Activated naive CD4-positive, alpha-beta T cell (primary cell): Measurements from ENCODE around the gene CNNM4.
A peak's percentile ranks its signal among the peaks of the same experiment; 100 is the strongest.

Experiments used
- DNase-seq, 4 experiments: peaks; one replicate each; lab custom pipeline; 2025; lab: John Stamatoyannopoulos, UW

The CNNM4 gene

DNA sequence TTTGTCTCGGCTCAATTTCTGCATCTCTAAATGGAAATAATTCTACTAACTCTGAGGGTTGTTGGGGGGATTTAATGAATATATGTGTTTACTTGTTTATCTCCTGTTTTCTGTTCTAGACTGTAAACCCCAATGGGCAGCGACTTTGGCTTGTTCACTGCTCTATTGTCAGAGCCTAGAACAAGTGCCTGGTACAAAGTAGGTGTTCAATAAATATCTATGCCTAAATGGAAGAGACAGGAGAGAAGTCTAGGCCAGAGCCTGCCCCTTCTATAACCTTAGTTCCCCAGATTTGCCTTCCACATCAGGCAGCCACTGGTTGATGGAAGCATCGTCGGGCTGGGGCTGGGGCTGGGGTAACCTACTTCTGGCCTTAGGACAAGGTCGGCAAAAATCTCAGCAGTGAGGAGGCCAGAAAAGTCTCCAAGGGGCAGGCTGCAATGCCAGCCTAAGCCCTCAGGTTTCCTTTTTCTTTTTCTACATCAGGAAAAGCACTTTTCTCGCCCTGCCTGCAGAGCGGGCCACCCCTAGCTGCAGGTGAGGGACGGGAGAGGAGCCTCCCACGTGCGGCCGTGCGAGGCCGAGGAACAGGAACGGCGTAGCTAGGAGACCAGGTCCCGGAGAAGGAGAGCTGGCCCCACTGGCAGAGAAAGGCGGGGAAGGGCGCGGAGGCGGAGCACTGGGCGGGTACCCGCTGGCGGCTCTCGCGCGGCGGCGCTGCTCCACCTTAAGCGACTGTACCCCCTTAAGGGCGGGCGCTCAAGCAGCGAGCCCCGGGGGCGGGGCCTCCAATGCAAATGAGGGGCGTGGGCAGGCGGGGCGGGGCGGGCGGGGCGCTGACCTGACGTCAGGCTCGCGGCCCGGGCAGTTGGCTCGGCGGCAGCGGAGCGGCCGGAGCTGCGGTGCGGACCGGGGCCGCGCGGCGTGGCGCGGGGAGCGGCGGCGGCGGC lies at the start of gene CNNM4:
Gene CNNM4, plus strand, starts transcription at position 867 of the 950 bp plus-strand sequence. CDS start 98 bp downstream, outside the sequence.
- peak; percentile 75 to 90 (median 81) for DNase-seq

DNA sequence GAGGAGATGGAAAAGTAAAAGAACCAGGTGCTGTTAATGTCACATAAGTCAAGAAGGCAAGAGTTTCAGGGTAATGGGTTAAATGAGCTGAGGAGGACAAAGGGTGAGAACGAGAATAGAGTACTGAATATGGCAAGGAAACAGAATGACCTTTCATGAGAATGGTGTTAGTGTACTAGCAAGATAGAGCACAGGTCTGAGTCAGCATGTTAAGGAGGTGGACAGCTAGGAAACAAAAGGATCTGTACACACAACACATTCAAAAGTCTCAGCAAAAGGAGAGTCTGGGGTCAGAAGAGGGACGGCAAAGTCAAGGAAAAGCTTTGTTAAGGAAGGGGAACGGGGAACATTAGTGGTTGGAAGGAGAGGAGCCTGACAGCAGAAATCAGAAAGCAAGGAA lies 49.7 kb upstream of the CNNM4 start:
- DNase-seq = no peak

DNA sequence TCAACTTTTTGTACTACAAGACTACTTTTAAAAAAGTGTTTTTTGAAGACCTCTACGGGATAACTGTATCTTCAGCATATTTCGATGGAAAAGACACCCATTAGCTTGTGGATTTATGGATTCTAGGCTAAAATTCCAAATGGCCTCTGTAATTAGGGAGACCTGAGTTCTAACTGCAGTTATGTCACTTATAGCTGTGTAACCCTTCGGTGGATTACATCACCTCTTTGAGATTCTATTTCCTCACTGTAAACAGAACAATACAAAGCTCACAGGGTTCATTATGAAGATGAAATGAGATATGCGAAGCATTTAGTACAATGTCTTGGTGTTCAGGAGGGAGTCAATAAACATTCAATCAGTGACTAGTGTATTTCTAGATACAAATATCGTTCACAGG lies 45.0 kb upstream of the CNNM4 start:
- no peak for DNase-seq

DNA sequence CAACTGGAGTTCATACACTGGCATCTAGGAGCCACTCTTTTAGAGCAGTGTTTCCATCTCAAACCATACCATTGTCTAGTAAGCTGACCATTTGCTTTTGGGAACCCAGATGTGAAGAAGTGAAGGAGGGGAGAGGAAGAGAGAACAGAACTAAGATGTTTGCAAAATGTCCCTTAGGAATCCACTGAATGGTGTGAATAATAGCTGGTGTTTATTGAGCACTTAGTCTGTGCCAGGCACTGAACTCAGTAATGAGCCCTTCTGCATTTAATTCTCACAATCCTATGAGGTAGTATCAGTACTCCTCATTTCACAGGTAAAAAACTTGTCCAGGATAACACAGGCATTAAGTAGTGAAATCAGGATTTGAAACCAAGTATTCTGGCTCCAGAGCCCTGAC lies 44.3 kb upstream of the CNNM4 start:
- no peak for DNase-seq

DNA sequence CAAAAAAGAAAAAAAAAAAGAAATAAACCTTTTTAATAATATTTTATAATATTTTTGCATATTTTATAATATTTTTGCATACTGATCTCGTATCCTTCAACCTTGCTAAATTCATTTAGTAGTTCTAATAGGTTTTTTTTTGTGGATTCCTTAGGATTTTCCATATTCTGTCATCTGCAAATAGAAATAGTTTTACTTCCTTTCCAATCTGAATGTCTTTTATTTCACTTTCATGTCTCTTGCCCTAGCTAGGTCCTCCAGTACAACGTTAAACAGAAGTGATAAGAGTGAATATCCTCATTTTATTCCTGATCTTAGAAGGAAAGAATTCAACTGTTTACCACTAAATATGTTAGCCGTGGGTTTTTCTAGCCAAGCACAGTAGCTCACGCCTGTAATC lies 34.6 kb upstream of the CNNM4 start:
- DNase-seq = no peak

DNA sequence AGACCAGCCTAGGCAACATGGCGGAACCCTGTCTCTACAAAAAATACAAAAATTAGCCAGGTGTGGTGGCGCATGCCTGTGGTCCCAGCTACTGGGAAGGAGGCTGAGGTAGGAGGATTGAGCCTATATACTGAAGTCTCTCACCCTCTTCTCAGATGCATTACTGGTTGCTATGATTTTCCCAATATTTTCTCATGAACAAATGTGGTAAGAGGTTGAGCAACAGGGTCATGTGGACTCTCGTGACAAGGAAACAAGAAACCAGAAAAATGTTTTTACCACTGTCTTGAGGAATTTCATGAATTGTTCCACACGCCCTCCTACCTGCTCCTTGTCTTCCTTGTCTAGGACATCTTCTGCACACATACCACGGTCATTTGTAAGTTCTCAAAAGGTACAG lies 33.3 kb upstream of the CNNM4 start:
- DNase-seq = no peak

DNA sequence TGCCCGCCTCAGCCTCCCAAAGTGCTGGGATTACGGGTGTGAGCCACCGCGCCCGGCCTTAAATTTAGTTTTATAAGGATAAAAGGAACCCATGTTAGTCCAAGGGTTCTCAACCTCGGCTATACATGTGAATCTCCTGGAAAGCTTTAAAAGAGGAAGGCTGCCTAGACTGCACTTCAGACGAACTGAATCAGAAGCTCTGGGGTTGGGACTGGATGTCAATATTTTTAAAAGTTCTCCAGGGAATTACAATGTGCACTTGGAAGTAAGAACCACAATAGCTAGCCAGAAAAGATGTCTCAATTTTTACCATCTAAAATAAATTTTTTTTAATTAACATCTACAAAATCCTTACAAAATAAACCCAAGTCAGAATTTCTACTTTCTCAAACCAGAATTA lies 31.0 kb upstream of the CNNM4 start:
- DNase-seq = no peak

DNA sequence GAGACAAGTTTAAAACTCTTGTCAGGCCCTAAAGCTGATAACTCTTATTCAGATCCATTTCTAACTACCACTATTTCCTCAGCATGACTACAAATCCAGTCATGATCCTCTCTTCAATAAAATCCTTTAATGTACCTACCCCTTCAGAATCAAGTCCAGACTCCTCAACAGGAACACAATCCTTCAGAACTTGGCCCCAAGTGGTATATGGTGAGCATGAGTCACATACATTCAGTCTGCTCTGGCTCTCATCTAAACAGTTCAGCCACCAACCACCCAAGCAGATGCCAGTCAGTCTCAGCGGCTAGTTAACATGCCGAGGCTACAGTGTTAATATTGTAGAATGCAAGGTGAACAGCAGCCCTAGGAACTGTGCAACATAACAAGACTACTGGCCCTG lies 30.5 kb upstream of the CNNM4 start:
- DNase-seq = no peak

DNA sequence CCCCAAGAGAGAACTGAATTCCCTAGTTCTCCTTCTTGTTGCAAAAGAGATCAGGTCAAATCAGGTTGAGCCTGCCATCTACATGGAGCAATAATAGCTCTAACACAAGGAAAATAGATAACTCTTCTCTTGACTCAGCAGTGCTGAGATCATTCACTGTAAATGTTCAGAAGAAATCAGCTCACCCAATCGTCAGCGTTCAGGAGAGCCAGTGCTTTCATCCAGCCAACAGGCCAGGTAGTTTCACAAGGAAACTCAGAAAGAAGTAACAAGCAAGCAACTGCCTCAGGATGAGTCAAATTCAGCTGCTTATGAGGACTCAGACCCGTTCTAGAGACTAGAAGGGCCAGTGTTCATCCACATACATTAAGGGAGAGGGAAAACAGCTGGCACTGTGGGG lies 26.8 kb upstream of the CNNM4 start:
- DNase-seq = no peak

DNA sequence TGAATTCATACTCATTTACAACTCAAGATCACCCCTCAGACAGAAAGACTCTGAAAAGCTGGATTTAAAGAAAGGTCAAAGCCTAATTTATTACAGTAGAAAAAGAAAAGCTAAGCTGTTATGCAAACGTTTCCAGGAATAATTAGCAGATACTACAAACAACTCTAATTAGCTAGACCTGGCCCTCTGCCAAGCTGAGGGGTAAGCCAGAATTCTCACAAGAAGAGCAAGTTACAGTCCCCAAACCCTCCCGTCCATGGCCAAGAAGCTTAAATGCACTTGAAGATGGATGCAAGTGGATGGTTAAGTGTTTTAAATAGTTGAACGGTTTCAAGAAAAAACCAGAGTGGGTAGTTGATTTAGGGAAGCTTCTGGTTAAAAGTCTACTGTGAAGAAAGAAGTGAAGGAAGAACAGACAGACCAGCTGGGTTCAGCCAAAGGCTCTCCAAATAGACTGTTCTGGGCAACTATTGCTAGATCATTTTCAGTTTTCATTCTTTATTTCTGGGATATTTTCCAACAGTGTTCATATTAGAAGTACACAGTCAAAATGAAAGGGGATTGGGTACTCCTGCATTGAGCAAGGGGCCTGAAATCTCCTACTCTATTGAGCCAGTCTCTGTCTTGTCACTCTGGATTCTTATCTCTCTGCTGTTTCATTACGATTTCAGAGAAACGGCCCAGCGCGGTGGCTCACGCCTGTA lies 25.7 kb upstream of the CNNM4 start:
- DNase-seq = no peak

DNA sequence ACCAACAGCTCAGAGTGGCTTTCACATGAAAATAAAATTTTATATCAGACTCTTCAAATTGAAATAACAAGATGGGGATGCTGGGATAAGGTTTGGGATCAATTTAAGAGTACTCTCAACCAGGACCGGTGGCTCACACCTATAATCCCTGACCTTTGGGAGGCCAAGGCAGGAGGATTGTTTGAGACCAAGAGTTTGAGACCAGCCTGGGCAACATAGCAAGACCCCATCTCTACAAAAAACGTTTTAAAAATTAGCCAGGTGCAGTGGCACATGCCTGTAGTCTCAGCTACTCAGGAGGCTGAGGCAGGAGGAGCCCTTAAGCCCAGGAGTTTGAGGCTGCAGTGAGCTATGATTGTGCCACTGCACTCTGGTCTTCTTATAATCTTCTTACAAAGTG lies 23.5 kb upstream of the CNNM4 start:
- DNase-seq = no peak

DNA sequence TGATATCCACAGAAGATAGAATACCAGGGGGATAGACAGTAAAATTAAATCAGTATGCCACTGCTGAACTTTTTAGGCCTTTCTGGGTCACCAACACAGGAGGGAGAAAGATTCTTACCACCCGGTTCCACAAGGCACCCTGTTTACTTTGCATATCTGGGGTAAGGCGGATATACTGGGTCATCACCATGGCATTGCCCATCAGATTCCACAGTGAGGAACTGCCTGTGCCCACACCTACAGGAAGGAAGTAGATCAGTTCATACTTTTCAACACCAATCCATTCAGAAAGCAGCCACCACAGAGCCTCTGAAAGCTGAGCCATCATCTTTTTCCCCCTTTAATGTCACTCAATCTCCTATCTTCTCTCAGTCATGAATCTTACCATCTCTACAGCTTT lies 22.9 kb upstream of the CNNM4 start:
- DNase-seq = no peak

DNA sequence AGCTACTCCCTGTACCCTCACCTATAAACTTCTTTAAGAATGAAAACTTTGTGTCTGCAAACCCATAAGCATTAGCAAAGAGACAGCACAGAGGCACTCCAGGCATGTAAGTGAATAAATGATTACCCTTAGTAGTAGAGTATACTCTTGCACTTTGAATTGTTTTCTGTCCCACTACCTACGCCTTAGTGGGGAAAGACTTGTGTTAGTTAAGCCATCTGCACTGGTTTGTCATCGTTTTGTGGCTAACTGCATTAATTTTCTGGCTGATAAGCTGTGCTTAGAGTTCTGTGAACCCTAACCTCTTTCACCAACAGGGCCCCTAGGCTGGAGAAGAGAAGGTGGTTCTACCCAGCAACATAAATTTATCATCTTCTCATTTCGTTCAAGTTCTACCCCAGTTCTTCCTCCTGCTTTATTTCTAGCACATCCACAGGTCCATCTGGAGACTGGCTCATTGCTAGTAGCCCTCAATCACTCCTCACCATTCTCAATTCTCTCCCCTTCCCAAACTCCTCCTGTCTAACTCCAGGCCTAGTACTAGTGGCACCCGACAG lies 21.5 kb upstream of the CNNM4 start:
- DNase-seq = no peak

DNA sequence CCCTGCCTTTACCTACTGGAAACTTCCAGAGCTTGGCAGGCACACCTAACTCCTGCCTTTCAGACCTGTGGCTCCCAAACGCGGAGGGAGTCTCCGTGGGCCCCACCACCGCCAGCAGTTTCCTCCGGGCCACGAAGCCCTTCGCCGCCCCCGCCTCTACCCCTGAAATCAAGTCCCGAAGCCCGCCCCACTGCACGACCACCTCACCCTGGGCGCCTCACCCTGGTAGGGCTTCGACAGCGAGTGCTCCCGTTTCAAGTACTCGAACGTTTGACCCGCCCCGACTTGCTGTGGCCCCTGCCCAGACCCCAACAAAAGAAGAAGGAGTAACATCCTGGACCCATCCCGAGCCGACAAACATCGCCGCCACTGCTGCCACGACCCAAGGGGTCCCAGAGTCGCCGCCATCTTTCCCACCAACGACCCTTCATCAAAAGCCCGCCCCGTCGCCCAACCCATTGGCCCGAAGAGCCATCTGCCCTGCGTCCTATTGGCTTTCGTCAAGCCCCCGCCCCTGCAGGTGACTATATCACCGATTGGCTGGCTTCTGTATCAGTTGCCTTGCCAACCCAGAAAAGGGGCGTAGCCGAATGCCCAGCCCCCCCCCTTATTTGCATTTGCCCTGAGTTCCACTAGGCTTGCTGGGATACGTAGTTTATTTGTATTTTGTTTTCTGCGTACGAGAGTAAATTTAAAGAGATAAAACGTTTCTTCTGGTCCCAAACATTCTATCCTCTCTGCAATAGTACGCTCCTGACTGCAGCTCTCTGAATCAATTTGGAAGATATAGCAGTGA lies 20.9 kb upstream of the CNNM4 start, which contains the start of gene LMAN2L:
Gene LMAN2L, minus strand, starts transcription at position 432 of the 796 bp plus-strand sequence. Its CDS starts 24 bp downstream, at position 408.
- peak; percentile 79 to 93 (median 86) for DNase-seq

DNA sequence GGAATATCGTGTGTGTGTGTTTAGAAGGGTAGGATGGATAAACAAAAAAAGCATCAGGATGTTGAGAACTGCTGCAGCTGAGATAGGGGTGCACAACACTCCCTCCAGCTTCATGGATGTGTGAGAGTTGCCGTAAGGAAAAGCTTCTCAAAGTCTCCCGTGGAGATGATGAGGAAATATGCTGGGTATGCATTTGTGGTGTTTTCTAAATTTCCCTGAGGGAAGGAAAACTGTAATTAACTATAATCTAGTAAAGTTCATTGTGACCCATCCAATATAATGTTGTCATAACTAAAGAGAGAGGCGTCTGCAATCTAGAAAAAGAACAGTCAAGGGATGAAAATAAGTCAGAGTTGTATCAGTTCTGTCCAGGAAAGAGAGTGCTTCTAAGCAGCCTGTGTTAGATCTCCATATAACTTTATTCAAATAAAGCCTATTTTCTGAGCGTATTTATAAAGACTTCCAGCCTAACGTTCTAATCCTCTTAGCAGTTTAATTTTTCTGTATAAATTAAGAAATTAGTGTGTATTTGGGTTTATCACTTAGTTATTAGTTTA lies 13.6 kb upstream of the CNNM4 start:
- no peak for DNase-seq

DNA sequence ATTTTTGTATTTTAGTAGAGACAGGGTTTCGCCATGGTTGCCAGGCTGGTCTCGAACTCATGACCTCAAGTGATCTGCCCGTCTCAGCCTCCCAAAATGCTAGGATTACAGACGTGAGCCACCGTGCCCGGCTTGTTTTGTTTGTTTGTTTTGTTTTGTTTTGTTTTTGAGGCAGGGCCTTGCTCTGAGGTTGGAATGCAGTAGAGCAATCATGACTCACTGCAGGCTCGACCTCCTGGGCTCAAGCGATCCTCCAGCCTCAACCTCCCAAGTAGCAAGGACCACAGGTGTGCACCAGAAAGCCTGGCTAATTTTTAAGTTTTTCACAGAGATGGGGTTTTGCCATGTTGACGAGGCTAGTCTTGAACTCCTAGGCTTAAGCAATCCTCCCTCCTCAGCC lies 8.9 kb upstream of the CNNM4 start:
- DNase-seq = no peak

DNA sequence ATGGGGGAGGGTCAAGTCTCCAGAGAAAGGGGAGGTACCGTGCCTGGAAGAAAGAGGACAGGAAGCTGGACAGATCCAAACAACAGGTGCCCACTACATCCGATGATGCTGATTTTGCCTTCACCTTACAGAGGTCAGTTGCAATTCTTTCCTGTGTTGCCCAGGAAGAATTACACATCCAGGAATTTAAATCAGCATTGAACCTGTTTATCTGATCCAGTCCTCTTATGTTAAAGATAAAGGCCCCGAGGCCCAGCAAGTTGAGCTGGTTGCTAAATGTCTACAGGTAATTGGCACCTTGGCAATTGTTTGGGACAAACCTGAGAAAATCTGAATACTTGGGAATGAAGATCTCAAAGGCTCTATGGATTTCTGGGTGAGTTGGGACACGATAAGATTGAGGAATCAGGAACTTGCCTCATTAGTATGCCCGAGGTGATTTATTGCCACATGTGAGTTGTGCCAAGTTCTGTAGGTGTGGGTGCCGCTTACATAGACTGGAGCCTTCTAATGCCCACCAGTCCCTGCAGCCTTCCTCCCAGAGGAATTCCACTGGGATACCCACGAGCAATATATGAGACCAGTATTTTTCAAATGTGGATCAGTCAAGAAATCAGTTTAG lies 6.9 kb upstream of the CNNM4 start:
- DNase-seq = no peak

DNA sequence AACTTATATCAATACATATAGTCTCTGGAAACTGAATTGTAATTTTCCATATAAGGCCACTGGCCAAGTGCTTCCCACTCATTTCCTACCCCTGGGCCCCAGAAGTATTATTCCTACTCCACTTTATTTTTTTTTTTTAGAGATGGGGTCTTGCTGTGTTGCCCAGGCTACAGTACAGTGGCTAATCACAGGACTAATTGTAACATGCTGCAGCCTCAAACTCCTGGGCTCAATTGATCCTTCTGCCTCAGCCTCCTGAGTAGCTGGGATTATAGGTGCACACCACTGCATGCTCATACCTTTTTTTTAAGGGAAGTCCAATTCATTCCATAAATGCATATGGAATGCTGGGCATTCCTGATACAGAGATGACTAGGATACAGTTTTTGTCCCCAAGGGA lies 6.4 kb upstream of the CNNM4 start:
- DNase-seq = no peak

DNA sequence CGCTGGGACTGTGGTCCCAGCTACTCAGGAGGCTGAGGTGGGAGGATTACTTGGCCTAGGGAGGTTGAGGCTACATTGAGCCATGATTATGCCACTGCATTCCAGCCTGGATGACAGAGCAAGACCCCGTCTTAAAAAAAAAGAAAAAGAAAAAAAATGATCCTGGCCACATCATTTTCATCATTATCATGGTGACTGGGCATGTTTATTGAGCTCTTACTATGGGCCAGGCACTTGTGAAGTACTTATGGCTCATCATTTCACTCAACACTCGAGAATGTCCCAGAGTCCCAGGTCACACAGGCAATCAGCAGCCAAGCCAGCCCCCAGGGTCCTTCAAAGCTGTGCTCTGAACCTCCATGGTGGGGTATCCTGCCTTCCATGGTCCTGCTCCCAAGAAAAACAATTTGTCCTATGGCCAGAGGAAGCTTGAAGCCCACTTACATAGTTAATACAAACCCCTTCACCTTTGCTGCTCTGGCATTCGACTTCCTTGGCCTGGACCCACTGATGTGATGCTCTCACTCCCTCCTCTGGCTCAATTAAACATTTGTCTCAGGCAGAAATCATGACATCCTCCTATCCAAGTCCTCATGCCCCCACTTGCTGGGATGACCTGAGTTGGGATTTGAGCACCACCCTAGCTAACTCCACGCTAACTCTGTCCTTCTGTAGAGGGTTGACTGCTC lies 3.8 kb upstream of the CNNM4 start:
- no peak for DNase-seq

DNA sequence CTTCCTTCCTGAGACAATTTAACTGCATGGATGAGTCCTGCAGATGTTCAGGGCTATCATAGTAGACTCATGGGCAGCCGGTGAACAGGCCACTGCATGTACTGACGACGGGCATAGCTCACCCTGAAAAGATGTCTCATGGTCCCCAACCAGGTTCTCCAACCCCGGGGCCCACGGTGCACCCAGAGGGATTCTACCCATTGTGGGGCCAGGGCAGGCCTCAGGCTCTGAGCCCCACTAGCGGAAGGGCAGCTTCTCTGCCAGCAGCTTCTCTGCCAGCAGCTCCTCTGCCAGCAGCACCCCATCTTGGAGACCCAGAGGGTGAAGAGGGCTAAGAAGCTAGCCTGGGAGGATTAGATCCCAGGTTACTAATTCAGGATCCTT lies 3.2 kb upstream of the CNNM4 start:
- no peak for DNase-seq

DNA sequence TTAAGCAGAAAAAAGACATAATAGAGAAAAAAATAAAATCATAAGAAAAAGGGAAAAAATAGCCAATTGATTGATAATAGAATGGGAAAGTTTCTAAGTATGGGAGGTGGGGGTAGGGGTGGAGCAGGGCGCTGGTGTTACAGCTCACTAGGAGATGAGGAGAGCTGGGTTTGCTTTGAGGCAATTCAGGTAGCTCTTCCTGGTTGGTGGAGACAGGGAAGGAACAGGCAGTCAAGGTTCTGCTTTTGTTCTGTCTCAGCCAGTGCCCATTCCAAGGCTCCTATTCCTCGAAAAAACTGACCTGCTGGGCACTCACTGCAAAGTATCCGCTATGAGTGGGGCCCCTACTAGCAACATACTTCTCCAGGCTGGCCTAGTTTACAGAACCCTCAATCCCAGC lies 1.7 kb upstream of the CNNM4 start:
- no peak for DNase-seq
